Measurements from ENCODE around the gene RPLP2.

The RPLP2 gene

DNA sequence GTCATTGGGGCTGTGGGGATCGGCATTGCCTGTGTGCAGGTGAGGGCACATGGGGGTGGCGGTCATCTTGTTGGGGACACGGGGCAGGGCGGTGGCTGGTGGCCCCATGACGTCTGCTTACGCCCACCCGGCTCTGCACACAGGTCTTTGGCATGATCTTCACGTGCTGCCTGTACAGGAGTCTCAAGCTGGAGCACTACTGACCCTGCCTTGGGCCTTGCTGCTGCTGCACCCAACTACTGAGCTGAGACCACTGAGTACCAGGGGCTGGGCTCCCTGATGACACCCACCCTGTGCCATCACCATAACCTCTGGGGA lies 28.2 kb downstream of the RPLP2 start:
- no peak for DNase-seq

GRCh38 chr11:838441-839279 lies 28.9 kb downstream of the RPLP2 start:
- DNase-seq = no peak

DNA sequence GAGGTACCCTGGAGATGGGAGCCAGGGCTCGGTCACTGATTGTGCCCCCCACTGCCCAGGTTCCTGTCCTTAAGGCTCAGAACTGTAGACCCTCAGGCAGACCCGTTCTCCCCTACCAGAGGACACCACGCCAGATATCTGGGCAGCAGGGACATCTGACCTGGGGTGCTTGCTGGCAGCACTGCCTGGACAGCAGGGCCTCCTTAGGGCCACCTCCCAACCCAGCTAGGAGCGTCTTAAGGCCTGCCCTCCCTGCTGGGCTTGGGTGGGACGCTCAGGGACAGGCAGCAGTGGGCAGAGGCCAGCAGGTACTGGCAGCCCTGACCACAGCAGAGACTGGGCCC lies 29.5 kb downstream of the RPLP2 start:
- no peak for DNase-seq

- no peak for DNase-seq
These were observed 30.3 kb downstream of the RPLP2 start for GRCh38 chr11:839875-840617.

GRCh38 chr11:841981-842369 lies 32.2 kb downstream of the RPLP2 start:
- DNase-seq = no peak

GRCh38 chr11:842370-843002 lies 32.7 kb downstream of the RPLP2 start, which contains the start of the genes POLR2L and TSPAN4:
POLR2L (minus strand) TSS chr11:842529; CDS start chr11:842508, 21 bp downstream.
TSPAN4 (plus strand) TSS chr11:842852; CDS start chr11:850305, 7,453 bp downstream.
- peak; percentile 86 for DNase-seq

GRCh38 chr11:843086-843734 lies 33.4 kb downstream of the RPLP2 start:
- DNase-seq = no peak

DNA sequence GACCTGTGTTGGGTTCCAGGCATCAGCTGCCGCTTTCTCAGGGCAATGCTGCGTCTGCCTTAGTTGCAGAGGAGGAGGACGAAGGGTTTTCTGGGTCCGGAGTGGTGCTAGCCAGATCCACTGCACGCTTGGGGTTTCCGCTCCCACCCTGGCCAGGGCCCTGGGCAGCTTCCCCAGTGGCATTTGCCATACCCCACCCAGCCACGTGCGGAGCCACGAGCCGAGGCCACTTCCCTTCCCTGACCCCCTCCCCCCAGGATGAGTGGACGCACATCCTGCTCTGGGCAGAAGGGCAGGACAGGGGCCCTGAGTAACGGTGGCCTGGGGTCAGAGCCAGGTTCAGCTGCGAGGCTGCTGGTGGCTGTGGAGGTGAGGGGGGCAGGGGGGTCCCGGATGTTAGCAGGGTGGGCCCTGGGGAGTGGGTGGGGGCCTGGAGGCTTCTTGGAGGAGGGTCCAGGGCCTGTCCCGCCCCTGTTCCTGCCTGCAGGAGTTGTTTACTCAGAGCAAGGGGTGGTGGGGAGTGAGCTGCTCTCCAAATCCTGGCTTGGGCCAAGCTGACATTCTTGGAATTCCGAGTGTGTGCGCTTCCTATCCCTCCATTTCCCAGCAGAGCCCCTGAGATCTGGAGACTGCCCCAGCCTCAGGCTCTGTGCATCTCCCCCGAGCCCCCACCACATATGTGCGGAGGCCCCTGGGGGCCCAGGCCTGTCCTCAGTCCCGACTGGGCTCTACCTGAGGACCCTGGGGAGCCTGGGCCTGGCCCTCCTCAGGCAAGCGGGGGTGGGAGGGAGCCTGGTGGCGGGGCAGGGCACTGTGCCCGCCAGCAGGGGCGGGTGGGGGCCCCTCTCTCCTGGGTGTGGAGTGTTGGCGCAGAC lies 34.3 kb downstream of the RPLP2 start:
- no peak for DNase-seq

DNA sequence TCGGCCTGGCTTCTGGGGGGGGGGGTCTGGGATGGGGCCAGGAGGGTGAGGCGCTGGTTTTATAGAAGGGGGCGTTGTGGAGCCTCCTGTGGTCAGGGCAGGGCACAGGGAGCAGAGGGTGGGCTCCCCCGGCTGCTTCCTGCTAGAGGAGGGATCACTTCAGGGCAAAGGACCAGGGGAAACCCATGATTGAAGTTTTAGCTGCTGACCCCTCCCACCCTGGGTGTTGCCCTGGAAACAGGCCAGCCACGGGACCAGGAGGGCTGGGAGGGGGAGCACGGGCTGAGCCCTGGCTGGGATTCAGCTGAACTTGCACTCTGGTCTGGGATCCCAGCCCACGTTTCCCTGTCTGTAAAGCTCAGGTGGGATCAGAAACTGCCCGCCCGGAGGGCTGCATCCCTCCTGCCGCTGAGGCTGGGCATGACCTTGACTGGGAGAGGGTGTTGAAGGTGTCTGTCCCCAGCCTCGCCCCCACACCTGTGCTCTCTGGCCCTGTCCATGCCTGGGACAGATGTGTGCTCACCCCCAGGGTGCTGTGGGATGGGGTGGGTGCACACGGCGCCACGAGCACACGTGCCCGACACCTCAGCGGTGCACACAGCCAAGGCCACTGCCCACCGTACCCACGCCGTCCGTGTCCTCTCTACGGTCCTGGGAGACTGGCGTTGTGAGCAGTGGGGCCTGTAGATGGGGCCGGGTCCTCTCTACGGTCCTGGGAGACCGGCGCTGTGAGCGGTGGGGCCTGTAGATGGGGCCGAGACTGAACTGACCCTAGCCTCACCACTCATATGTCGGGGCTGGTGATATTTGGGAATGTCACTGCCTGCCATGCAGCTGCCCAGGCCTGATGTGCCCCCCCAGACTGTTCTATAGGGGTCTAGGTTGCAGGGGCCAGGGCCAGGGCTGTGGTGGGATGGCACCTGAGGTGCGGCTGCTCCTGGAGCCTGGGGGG lies 35.2 kb downstream of the RPLP2 start:
- DNase-seq = no peak

DNA sequence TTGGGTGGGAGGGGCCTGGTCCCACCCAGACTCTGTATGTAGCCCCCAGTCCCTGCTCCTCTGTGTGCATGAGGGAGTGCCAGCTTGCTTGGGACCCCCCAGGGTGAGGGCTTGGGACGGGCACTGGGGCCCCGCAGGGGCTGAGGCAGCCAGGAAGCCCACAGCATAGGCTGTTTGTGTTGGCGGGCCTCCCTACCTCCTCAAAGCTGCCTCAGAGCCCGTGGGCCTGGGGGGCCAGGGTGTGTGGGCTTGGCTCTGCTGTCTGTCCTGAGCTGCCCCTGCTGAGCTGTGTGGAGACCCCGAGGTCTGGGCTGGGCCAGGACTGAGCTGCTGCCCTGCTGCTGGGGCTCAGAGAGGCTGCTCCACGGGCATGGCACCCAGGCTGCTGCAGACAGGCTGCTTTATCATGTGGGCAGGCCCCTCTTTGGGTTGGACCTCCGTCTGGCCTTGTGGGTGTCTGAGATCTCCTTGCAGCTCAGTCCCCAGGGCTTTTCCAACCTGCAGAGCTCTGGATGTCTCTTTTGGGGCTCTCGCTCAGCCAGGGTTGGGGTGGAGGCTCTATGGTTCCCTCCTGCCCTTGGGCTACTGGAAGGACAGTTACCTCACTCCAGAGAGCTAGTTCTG lies 36.2 kb downstream of the RPLP2 start:
- DNase-seq = no peak

DNA sequence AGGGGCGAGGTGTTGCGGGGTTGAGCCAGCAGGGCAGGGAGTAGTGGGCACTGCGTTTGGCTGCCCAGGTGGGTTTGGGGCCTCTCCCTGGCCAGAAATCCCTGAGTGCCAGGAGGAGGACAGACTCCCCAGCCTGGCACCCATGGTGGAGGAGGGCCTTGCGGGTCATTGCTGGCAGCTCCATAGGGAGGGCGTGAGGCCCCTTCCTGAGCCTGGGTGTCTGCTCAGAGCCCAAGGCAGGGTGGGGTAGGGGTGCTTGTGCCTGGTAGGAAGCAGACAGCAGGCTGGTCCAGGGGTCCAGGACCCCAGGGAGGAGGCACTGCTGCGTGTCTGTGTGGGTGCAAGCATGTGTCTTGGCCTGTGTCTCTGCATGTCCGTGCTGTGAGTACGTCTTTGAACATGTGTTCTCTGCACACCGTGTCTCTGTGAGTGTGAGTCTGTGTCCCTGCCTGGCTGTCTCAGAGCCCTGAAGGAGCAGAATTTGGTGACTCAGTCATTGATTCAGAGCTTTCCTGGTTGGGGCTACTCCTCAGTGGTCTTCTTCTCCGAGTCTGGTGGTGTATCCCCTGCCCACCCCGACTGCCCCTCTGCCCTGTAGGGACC lies 36.8 kb downstream of the RPLP2 start:
- no peak for DNase-seq

GRCh38 chr11:847876-848275 lies 38.1 kb downstream of the RPLP2 start:
- no peak for DNase-seq

DNA sequence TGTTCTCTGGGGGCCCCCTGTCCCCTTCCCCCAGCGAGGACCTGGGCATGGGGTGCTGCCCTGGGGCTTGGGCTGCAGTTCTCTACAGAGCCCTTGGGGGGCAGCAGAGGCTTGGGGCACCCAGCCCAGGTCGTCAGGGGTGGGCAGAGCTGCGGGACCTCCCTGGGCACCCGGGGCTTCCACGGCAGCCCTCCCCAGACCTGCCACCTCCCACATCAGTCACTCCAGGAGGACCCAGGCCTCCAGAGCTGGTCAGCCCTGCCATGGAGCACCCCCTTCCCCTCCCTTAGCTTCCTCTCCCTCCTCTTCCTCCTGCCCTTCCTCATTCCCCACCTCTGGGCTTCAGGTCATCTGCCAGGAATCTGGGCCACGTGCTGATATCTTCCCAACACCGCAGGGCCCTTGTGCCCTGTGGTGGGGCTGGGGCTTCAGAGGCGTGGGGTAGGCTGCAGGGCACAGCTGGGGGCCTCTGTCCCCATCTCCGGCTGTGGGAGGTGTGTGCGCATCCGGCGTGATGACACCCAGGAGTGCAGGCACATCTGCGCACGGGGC lies 38.7 kb downstream of the RPLP2 start:
- DNase-seq = peak; percentile 66

DNA sequence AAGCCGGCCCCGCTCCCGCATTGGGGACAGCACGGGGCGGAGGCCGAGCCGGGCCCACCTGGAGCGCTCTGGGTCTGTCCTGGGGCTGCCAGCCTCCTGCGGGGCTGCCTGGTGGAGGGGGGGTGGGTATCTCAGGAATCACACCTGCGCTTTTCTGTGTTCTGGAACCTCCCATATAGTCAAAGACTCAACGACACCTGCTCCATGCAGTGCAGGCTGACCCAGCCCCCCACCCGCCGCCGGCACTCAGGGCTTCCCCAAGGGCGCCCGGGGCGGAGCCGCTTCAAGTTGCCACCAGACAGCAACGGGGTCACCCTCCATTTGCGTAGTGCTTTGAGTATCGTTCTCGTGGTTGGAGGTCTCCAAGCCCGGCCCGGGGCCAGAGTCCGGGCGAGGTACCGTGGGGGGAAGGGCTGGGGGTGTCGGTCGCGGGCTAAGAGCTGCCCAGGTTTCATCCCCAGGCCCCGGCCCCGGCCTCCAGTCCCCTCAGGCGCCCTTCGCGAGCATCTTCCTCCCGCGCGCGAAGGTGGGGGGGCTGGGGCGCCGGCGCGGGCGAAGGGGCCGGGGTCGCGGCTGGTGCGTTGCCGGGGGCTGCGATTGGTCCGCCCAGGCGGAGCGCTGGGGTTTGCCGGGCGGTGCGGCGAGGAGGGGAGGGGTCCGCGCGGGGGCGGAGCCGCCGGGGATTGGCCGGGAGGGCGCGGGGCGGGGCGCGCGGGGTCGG lies 39.5 kb downstream of the RPLP2 start:
- no peak for DNase-seq

DNA sequence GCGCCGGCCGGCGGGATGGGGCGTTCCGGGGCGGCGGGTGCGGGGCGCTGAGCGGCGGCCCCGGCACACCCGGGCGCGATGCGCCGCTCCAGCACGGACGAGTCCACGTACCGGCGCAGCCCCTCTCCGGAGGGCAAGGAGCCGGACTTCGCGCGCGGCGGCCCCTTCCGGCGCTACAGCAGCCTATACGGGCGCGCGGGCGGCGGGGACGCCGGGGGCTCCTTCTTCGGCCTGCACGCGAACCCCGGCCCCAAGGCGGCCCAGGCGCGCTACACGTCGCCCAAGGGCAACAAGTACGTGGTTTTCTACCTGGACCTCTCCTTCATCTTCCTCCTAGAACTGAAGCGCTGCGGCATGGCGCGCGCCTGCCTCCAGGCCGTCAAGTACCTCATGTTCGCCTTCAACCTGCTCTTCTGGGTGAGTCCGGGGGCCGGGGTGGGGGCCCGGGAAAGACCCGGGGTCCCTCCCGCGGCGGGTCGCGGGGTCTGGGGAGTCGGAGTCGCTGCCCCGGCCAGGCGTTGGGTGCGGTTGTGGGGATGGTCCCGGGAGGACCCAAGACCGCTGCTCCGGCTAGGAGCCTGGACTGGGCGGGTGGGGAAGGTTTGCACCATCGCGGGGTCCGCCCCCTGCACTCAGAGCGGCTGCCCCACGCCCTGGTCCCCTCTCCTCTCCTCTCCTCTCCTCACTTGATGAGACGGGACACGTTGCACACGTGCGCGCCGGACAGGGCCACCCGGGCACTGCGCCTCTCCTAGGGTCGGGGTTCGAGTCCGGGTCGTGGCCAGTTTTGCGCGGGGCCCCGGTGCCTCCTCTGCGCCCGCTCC lies 40.4 kb downstream of the RPLP2 start:
- DNase-seq = no peak

- no peak for DNase-seq
These were observed 41.3 kb downstream of the RPLP2 start for GRCh38 chr11:850775-851763.

- no peak for DNase-seq
These were observed 43.0 kb downstream of the RPLP2 start for GRCh38 chr11:852762-853161.

All from activated CD4-positive, alpha-beta T cell treated with anti-CD3 and anti-CD28 coated beads, Interleukin-2, amount 50 U/mL, for 1 hour (primary cell).